AG04449 (cell line): ENCODE results near the gene CRISPLD2.

Experiments
- CTCF ChIA-PET: fragments of 350-600 bp; formaldehyde crosslinking; extraction: SDS; loops from one replicate; lab custom pipeline; 2021; ENCODE audit warnings: antibody characterized with exemption; lab: Yijun Ruan, JAX
- POLR2A ChIA-PET: fragments of 400-600, 350-600 bp; formaldehyde crosslinking; extraction: SDS; loops from one replicate; lab custom pipeline; 2020; ENCODE audit warnings: antibody characterized with exemption, inconsistent platforms; lab: Yijun Ruan, JAX
- DNase-seq: peaks from one replicate; pipeline ENCODE4 v3.0.0-alpha.2; 2010; ENCODE audit warnings: low read depth, low spot score
- H3K4me3 ChIP-seq: 2 replicates; pipeline ENCODE4 v1.5.1; 2011; ENCODE audit warnings: low read depth, mild to moderate bottlenecking, control low read depth, low read length
- TF ChIP-seq, protein P1 (sequence below): IDR thresholded peaks from one replicate; pipeline ENCODE4 v1.5.1; 2011; ENCODE audit warnings: mild to moderate bottlenecking, moderate library complexity, low read length, control low read depth, inconsistent platforms; ENCODE audit not compliant: insufficient read depth; ENCODE audit errors: missing control alignments

The CRISPLD2 gene

GRCh38 chr16:84840687-84841627 lies 21.2 kb downstream of the CRISPLD2 start:
- no peak overlapping the region for H3K4me3 ChIP-seq
- TF ChIP-seq, protein P1, sequence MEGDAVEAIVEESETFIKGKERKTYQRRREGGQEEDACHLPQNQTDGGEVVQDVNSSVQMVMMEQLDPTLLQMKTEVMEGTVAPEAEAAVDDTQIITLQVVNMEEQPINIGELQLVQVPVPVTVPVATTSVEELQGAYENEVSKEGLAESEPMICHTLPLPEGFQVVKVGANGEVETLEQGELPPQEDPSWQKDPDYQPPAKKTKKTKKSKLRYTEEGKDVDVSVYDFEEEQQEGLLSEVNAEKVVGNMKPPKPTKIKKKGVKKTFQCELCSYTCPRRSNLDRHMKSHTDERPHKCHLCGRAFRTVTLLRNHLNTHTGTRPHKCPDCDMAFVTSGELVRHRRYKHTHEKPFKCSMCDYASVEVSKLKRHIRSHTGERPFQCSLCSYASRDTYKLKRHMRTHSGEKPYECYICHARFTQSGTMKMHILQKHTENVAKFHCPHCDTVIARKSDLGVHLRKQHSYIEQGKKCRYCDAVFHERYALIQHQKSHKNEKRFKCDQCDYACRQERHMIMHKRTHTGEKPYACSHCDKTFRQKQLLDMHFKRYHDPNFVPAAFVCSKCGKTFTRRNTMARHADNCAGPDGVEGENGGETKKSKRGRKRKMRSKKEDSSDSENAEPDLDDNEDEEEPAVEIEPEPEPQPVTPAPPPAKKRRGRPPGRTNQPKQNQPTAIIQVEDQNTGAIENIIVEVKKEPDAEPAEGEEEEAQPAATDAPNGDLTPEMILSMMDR, result no peak
- ChIA-PET CTCF (interaction anchor here (1.5 kb wide), 1 partner anchor 10 kb away, joined by 3 read pairs; no protein-coding TSS in a partner anchor), POLR2A (no interaction called here)
- no peak for DNase-seq

DNA sequence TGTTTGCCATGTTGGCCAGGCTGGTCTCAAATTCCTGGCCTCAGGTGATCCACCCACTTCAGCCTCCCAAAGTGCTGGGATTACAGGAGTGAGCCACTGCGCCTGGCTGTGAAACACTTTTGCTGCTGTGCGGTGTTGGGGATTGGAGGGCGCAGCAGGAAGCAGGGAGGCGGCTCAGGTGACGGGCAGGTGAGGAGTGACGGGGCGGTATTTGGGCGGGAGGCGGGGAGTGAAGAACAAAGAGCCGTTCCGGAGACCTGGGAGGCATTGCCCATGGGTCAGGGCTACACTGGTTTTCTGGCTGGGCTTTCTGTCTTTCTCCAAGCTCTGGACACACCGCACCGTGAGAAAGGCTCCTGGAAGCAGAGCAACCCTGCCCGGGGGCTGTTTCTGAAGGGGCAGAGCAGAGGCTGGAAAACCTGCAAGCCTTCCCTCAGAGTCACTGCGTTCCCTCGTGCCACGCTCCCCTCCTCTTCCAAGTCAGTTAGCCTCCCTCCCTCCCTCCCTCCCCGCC lies 22.1 kb downstream of the CRISPLD2 start:
- H3K4me3 ChIP-seq, result no peak overlapping the region

DNA sequence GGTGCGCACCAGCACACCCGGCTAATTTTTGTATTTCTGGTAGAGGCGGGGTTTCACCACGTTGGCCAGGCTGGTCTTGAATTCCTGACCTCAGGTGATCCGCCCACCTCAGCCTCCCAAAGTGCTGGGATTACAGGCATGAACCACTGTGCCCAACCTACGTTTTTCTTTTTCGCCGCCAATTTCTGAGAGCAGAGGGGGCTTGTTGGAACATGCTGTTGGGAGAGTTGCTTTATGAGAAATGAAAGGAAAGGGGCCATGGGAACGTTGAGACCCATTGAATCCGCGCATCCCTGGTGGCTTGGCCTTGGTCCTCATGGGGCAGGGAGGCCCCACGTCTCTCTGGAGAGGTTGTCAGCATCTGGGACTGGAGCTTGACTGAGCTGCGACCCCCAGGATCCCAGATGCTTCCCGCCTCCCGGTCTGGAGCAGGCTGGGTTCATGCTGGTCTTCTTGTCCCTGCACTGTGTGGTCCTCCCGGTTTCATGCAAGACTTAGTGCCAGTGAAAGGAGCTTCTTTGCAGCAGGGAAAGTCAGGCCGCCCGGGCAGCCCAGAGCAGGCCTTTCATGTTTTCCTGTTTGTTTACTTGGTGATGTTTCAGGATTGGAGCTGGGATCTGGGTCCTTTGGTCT lies 22.8 kb downstream of the CRISPLD2 start:
- no peak overlapping the region for H3K4me3 ChIP-seq
- TF ChIP-seq, protein P1, result no peak
- no peak for DNase-seq
- ChIA-PET POLR2A (no interaction called here), CTCF (no interaction called here)

More for the DNA sequence above, 22.1 kb downstream of the CRISPLD2 start:
- POLR2A ChIA-PET, result no interaction called here
- TF ChIP-seq, protein P1, result no peak
- CTCF ChIA-PET, result no interaction called here
- DNase-seq, result no peak

- H3K4me3 ChIP-seq, result no peak overlapping the region
- ChIA-PET CTCF (no interaction called here), POLR2A (no interaction called here)
Measured at GRCh38 chr16:84843149-84844048, 23.6 kb downstream of the CRISPLD2 start.

DNA sequence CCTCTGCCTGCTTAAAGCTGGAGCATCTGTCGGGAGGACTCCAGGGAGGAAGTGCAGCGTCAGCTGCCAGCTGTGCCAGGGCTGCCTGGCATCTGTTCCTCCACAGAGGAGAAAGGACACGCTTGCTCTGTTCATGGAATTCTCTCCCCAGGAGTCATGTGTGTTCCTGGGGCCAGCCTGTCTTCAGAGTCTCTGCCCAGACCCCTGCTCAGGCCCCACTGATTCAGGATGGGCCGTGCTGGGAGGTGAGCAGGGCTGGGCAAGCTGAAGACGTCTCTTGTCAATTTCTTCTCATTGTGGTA lies 24.2 kb downstream of the CRISPLD2 start:
- ChIA-PET CTCF (no interaction called here), POLR2A (no interaction called here)
- DNase-seq, result no peak
- no peak overlapping the region for H3K4me3 ChIP-seq
- TF ChIP-seq, protein P1, result no peak

More at GRCh38 chr16:84843149-84844048, 23.6 kb downstream of the CRISPLD2 start:
- TF ChIP-seq, protein P1, result no peak
- no peak for DNase-seq
